ENCODE measurements around the gene COL7A1. TPM values are rescaled to one million over a fixed set of nuclear protein-coding genes. Genes with fewer than 3 reads are reported as not detected.

COL7A1 gene
- total and polyA plus RNA-seq, 2 of the 13 experiments (the other 11 are each of a cell fraction or from before 2014, with no cell fraction given), result 2.7 to 11.7 TPM

DNA sequence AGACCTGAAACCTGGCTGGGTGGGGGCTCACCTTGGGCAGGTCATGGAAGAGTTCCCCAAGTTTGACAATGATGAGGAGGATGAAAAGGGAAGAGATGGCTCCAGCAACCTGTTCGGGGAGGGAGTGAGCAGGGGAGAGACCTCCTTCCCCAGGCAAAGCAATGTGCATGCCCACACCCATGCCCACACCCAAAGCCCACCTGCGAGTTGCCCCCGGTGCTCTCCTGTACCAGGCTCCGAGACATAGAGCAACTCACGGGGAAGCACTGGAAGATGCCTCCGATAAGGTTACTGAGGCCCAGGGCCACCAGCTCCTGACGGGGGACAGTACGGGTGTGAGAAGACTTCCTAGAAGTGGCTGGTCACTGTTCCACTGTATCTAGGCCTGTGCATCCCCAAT is 35.3 kb upstream of the COL7A1 start:
- no peaks in the 10 kb centered on the region for H4K20me1 ChIP-seq (ENCODE audit: insufficient read depth, low read length)
- DNase-seq (ENCODE audit: low spot score) (no peak), FAIRE-seq (no peak), ATAC-seq (no peak)
- no TSS peak for BruUV-seq (replicated peaks)
- H2AFZ ChIP-seq (ENCODE audit: low read length), result no peak overlapping the region
- WGBS (ENCODE audit: low lambda C conversion rate), result 100% methylated on average over 1 of the region's 8 CpGs
- TF ChIP-seq CEBPG (CRISPR knock-in tag; IDR thresholded peaks at IDR 0.05) (no peak), DPF2 (CRISPR knock-in tag; IDR thresholded peaks at IDR 0.05; ENCODE audit: borderline replicate concordance, low read depth) (no peak), ZNF841 (CRISPR knock-in tag; IDR thresholded peaks at IDR 0.05; ENCODE audit: borderline replicate concordance) (no peak), ZNF33A (CRISPR knock-in tag; IDR thresholded peaks at IDR 0.05; ENCODE audit: borderline replicate concordance) (no peak), ZNF354B (CRISPR knock-in tag; IDR thresholded peaks at IDR 0.05) (no peak), ZSCAN21 (CRISPR knock-in tag; IDR thresholded peaks at IDR 0.05; ENCODE audit: borderline replicate concordance) (no peak), NFIB (CRISPR knock-in tag; IDR thresholded peaks at IDR 0.05; ENCODE audit: borderline replicate concordance) (no peak), ZNF512B (CRISPR knock-in tag; IDR thresholded peaks at IDR 0.05; ENCODE audit: borderline replicate concordance) (no peak), SRSF4 (IDR thresholded peaks at IDR 0.05; ENCODE audit: low read depth, low read length, poor library complexity, severe bottlenecking) (no peak), MED13 (CRISPR knock-in tag; IDR thresholded peaks at IDR 0.05) (no peak), THYN1 (CRISPR knock-in tag; IDR thresholded peaks at IDR 0.05; ENCODE audit: borderline replicate concordance, low read depth) (no peak), ZNF432 (CRISPR knock-in tag; IDR thresholded peaks at IDR 0.05; ENCODE audit: borderline replicate concordance) (no peak), ARID3A (IDR thresholded peaks at IDR 0.05; ENCODE audit: low read depth, low read length) (no peak)
- TF ChIP-seq, protein P1, sequence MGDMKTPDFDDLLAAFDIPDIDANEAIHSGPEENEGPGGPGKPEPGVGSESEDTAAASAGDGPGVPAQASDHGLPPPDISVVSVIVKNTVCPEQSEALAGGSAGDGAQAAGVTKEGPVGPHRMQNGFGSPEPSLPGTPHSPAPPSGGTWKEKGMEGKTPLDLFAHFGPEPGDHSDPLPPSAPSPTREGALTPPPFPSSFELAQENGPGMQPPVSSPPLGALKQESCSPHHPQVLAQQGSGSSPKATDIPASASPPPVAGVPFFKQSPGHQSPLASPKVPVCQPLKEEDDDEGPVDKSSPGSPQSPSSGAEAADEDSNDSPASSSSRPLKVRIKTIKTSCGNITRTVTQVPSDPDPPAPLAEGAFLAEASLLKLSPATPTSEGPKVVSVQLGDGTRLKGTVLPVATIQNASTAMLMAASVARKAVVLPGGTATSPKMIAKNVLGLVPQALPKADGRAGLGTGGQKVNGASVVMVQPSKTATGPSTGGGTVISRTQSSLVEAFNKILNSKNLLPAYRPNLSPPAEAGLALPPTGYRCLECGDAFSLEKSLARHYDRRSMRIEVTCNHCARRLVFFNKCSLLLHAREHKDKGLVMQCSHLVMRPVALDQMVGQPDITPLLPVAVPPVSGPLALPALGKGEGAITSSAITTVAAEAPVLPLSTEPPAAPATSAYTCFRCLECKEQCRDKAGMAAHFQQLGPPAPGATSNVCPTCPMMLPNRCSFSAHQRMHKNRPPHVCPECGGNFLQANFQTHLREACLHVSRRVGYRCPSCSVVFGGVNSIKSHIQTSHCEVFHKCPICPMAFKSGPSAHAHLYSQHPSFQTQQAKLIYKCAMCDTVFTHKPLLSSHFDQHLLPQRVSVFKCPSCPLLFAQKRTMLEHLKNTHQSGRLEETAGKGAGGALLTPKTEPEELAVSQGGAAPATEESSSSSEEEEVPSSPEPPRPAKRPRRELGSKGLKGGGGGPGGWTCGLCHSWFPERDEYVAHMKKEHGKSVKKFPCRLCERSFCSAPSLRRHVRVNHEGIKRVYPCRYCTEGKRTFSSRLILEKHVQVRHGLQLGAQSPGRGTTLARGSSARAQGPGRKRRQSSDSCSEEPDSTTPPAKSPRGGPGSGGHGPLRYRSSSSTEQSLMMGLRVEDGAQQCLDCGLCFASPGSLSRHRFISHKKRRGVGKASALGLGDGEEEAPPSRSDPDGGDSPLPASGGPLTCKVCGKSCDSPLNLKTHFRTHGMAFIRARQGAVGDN (CRISPR knock-in tag; IDR thresholded peaks at IDR 0.05), result no peak
- no peak overlapping the region for H3K27ac ChIP-seq (ENCODE audit: extremely low read length, insufficient read depth, low read length)
- no peak overlapping the region for H3K4me3 ChIP-seq (replicated peaks in 1 of 3; ENCODE audit: insufficient read depth in 1 of 3, low read depth in 2 of 3, low read length in 3 of 3)
- intact Hi-C loops (cut with micrococcal nuclease; ENCODE audit: unreplicated experiment) (no loop called here), in situ Hi-C loops (cut with HindIII; ENCODE audit: extremely low pct_ligation_motif_present, low pct_unique_long_range_greater_than_20kb) (no loop called here)
- H3K4me2 ChIP-seq (ENCODE audit: low read depth, low read length), result no peak overlapping the region
- peaks cover 27 to 84% of the 10 kb centered on the region in 2 experiments for H3K36me3 ChIP-seq (replicated peaks in 1 of 2; ENCODE audit: control insufficient read depth in 1 of 2, insufficient read depth in 2 of 2, low read length in 2 of 2)
- no peak overlapping the region for H3K9ac ChIP-seq (ENCODE audit: insufficient read depth, low read depth, low read length)
- peaks cover 35% of the 10 kb centered on the region for H3K79me2 ChIP-seq (ENCODE audit: insufficient read depth, low read length)
- no peaks in the 10 kb centered on the region; a peak in 1 of 5 replicates for H3K27me3 ChIP-seq (ENCODE audit: control insufficient read depth in 1 of 2, insufficient read depth in 2 of 2, low read length in 2 of 2)
- H3K9me3 ChIP-seq (ENCODE audit: low read length), result no peaks in the 10 kb centered on the region
- ChIA-PET CTCF (ENCODE audit: low intra/inter-chr PET ratio, low total read pairs) (no interaction called here), POLR2A (no interaction called here)
- peaks cover 54% of the 10 kb centered on the region for H3K4me1 ChIP-seq (ENCODE audit: insufficient read depth, low read length)

Measured in HepG2 (cell line).